WTC11 (cell line): ENCODE measurements around the gene RTEL1. TPM values are rescaled to one million over a fixed set of nuclear protein-coding genes. Genes with fewer than 3 reads are reported as not detected.

Experiments
- ATF1 ChIP-seq: sonication (generic); formaldehyde crosslinking; IDR thresholded peaks from 2 replicates; pipeline ENCODE4 v1.8.1; 2023; ENCODE audit warnings: mild to moderate bottlenecking, moderate library complexity, missing genetic modification reagents
- EMX1 ChIP-seq: fragments of 250-450 bp; sonication (Bioruptor Pico); IDR thresholded peaks from 2 replicates; pipeline ENCODE4 v1.8.0; 2021; ENCODE audit warnings: mild to moderate bottlenecking
- FOXP4 ChIP-seq: sonication (generic); formaldehyde crosslinking; IDR thresholded peaks from 2 replicates; pipeline ENCODE4 v1.8.0; 2022; ENCODE audit warnings: mild to moderate bottlenecking, missing genetic modification reagents
- JUN ChIP-seq: sonication (generic); formaldehyde crosslinking; IDR thresholded peaks from 2 replicates; pipeline ENCODE4 v1.8.0; 2023; ENCODE audit warnings: mild to moderate bottlenecking, missing genetic modification reagents
- NFATC4 ChIP-seq: fragments of 250-450 bp; sonication (Bioruptor Pico); IDR thresholded peaks from 2 replicates; pipeline ENCODE4 v1.9.0; 2021; ENCODE audit warnings: mild to moderate bottlenecking
- NFE2L1 ChIP-seq: sonication (generic); formaldehyde crosslinking; IDR thresholded peaks from 2 replicates; pipeline ENCODE4 v1.8.1; 2023; ENCODE audit warnings: missing genetic modification reagents
- NFYB ChIP-seq: sonication (generic); formaldehyde crosslinking; conservative IDR thresholded peaks from 2 replicates; pipeline ENCODE4 v1.8.0; 2022; ENCODE audit warnings: low read depth, missing genetic modification reagents
- SMAD3 ChIP-seq: sonication (generic); formaldehyde crosslinking; IDR thresholded peaks from 2 replicates; pipeline ENCODE4 v1.8.0; 2022; ENCODE audit warnings: missing genetic modification reagents, mild to moderate bottlenecking, borderline replicate concordance
- SP1 ChIP-seq: sonication (generic); formaldehyde crosslinking; conservative IDR thresholded peaks from 2 replicates; pipeline ENCODE4 v1.8.1; 2022; ENCODE audit warnings: missing genetic modification reagents
- TEAD1 ChIP-seq: sonication (generic); formaldehyde crosslinking; IDR thresholded peaks from 2 replicates; pipeline ENCODE4 v1.8.0; 2022; ENCODE audit warnings: mild to moderate bottlenecking, missing genetic modification reagents
- TP53 ChIP-seq: sonication (generic); formaldehyde crosslinking; IDR thresholded peaks from 2 replicates; pipeline ENCODE4 v1.8.1; 2023; ENCODE audit warnings: mild to moderate bottlenecking, missing genetic modification reagents
- ZBTB21 ChIP-seq: sonication (generic); formaldehyde crosslinking; IDR thresholded peaks from 2 replicates; pipeline ENCODE4 v1.8.1; 2023; ENCODE audit warnings: mild to moderate bottlenecking, missing genetic modification reagents, borderline replicate concordance
- ZNF138 ChIP-seq: sonication (generic); formaldehyde crosslinking; conservative IDR thresholded peaks from 2 replicates; pipeline ENCODE4 v1.8.1; 2022; ENCODE audit warnings: mild to moderate bottlenecking, moderate library complexity, missing genetic modification reagents
- ZNF281 ChIP-seq: sonication (generic); formaldehyde crosslinking; IDR thresholded peaks from 2 replicates; pipeline ENCODE4 v1.8.0; 2023; ENCODE audit warnings: mild to moderate bottlenecking, missing genetic modification reagents
- ZNF396 ChIP-seq: fragments of 250-450 bp; sonication (Bioruptor Pico); IDR thresholded peaks from 2 replicates; pipeline ENCODE4 v1.8.0; 2021; ENCODE audit warnings: mild to moderate bottlenecking, moderate library complexity, borderline replicate concordance
- total RNA-seq: library from RNA; stranded (reverse); gene quantifications from 3 replicates; pipeline ENCODE4 v1.2.3, GENCODE V29; 2021
- TF ChIP-seq, protein P1 (sequence below): sonication (generic); formaldehyde crosslinking; IDR thresholded peaks from 2 replicates; pipeline ENCODE4 v1.8.1; 2023; ENCODE audit warnings: mild to moderate bottlenecking, missing genetic modification reagents
- TF ChIP-seq, protein P2 (sequence below): sonication (generic); formaldehyde crosslinking; IDR thresholded peaks from 2 replicates; pipeline ENCODE4 v1.8.0; 2022; ENCODE audit warnings: mild to moderate bottlenecking, missing genetic modification reagents
- TF ChIP-seq, protein P3 (sequence below): fragments of 250-450 bp; sonication (Bioruptor Pico); IDR thresholded peaks from 2 replicates; pipeline ENCODE4 v1.8.0; 2021; ENCODE audit warnings: mild to moderate bottlenecking
- TF ChIP-seq, protein P4 (sequence below): fragments of 250-450 bp; sonication (Bioruptor Pico); IDR thresholded peaks from 2 replicates; pipeline ENCODE4 v1.9.0; 2021; ENCODE audit warnings: moderate library complexity, mild to moderate bottlenecking, inconsistent platforms, borderline replicate concordance

Gene RTEL1
- total RNA-seq, 1 experiment from 2014 or later = 44.9 TPM

GRCh38 chr20:63696628-63697356 lies 38.7 kb downstream of the RTEL1 start, which contains the start of gene TNFRSF6B (continued):
- TF ChIP-seq ATF1 (CRISPR knock-in tag) = 0 out of 2 replicates have a peak, but pooled peaks have one; percentile 37
- peak; percentile 48; the same call in 1 of the 2 replicates for TF ChIP-seq SP1 (CRISPR knock-in tag)
- peak; percentile 71; the same call in 1 of the 2 replicates for TF ChIP-seq EMX1
- no peak for TF ChIP-seq NFE2L1 (CRISPR knock-in tag)
- 0 out of 2 replicates have a peak, but pooled peaks have one; percentile 10 for TF ChIP-seq FOXP4 (CRISPR knock-in tag)
- peak; percentile 24; the same call in 1 of the 2 replicates for TF ChIP-seq ZNF138 (CRISPR knock-in tag)
- TF ChIP-seq SMAD3 (CRISPR knock-in tag) = no peak
- TF ChIP-seq ZBTB21 (CRISPR knock-in tag) = 0 out of 2 replicates have a peak, but pooled peaks have one; percentile 35
- TF ChIP-seq, protein P1, sequence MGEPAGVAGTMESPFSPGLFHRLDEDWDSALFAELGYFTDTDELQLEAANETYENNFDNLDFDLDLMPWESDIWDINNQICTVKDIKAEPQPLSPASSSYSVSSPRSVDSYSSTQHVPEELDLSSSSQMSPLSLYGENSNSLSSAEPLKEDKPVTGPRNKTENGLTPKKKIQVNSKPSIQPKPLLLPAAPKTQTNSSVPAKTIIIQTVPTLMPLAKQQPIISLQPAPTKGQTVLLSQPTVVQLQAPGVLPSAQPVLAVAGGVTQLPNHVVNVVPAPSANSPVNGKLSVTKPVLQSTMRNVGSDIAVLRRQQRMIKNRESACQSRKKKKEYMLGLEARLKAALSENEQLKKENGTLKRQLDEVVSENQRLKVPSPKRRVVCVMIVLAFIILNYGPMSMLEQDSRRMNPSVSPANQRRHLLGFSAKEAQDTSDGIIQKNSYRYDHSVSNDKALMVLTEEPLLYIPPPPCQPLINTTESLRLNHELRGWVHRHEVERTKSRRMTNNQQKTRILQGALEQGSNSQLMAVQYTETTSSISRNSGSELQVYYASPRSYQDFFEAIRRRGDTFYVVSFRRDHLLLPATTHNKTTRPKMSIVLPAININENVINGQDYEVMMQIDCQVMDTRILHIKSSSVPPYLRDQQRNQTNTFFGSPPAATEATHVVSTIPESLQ = no peak
- TF ChIP-seq NFYB = 0 out of 2 replicates have a peak, but pooled peaks have one; percentile 8
- 0 out of 2 replicates have a peak, but pooled peaks have one; percentile 48 for TF ChIP-seq TEAD1 (CRISPR knock-in tag)
- peak; percentile 62; the same call in 1 of the 2 replicates for TF ChIP-seq JUN (CRISPR knock-in tag)
- no peak for TF ChIP-seq ZNF396 (CRISPR knock-in tag)
- no peak for TF ChIP-seq ZNF281
- TF ChIP-seq TP53 (CRISPR knock-in tag) = no peak; the same call in 1 of the 2 replicates
- TF ChIP-seq, protein P2, sequence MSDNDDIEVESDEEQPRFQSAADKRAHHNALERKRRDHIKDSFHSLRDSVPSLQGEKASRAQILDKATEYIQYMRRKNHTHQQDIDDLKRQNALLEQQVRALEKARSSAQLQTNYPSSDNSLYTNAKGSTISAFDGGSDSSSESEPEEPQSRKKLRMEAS (CRISPR knock-in tag) = 0 out of 2 replicates have a peak, but pooled peaks have one; percentile 61
- TF ChIP-seq, protein P3, sequence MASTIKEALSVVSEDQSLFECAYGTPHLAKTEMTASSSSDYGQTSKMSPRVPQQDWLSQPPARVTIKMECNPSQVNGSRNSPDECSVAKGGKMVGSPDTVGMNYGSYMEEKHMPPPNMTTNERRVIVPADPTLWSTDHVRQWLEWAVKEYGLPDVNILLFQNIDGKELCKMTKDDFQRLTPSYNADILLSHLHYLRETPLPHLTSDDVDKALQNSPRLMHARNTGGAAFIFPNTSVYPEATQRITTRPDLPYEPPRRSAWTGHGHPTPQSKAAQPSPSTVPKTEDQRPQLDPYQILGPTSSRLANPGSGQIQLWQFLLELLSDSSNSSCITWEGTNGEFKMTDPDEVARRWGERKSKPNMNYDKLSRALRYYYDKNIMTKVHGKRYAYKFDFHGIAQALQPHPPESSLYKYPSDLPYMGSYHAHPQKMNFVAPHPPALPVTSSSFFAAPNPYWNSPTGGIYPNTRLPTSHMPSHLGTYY (CRISPR knock-in tag) = peak; percentile 46; the same call in 1 of the 2 replicates
- TF ChIP-seq, protein P4, sequence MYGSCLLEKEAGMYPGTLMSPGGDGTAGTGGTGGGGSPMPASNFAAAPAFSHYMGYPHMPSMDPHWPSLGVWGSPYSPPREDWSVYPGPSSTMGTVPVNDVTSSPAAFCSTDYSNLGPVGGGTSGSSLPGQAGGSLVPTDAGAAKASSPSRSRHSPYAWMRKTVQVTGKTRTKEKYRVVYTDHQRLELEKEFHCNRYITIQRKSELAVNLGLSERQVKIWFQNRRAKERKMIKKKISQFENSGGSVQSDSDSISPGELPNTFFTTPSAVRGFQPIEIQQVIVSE (CRISPR knock-in tag) = no peak
- TF ChIP-seq NFATC4 = peak; percentile 65; the same call in 1 of the 2 replicates
- TF ChIP-seq, all 79 proteins: peak for 22
